Hematopoietic multipotent progenitor cell (in vitro differentiated cells): Measurements from ENCODE around the gene TP53BP1. TPM values are rescaled to one million over a fixed set of nuclear protein-coding genes. Genes with fewer than 3 reads are reported as not detected.

Experiments
- DNase-seq, 3 donors: peaks; one replicate each; pipeline ENCODE4 v3.0.0-alpha.2; 2011 to 2015; ENCODE audit warnings: low read depth in 2 of 3, low spot score in 2 of 3
- total RNA-seq: library from RNA; depleted of rRNA; stranded (reverse); fragments of >200 nt; gene quantifications from one replicate; pipeline ENCODE4 v1.2.3, GENCODE V29; 2012

TP53BP1 gene
- total RNA-seq, 1 donor = 41.7 TPM

GRCh38 chr15:43521419-43521818 is 28.5 kb upstream of the TP53BP1 start:
- DNase-seq = no peak

- no peak for DNase-seq
Measured at GRCh38 chr15:43520138-43520537, 27.2 kb upstream of the TP53BP1 start.

- DNase-seq = peak in 1 of 3 donors; percentile 38
Measured at GRCh38 chr15:43519196-43519595, 26.2 kb upstream of the TP53BP1 start.

- DNase-seq = peak in 2 of 3 donors; percentile 85 to 91
Measured at GRCh38 chr15:43518197-43518761, 25.3 kb upstream of the TP53BP1 start.

- peak in 2 of 3 donors; percentile 50 to 75 for DNase-seq
Measured at GRCh38 chr15:43517354-43518196, 24.6 kb upstream of the TP53BP1 start, which contains the start of gene MAP1A. TSS of gene MAP1A (plus strand) at chr15:43517608. CDS start at chr15:43521474, 3,866 bp downstream.

GRCh38 chr15:43516801-43517353 is 23.9 kb upstream of the TP53BP1 start:
- DNase-seq = no peak

- no peak for DNase-seq
Measured at GRCh38 chr15:43516185-43516584, 23.2 kb upstream of the TP53BP1 start.

GRCh38 chr15:43515741-43516140 is 22.8 kb upstream of the TP53BP1 start:
- DNase-seq = no peak

GRCh38 chr15:43514241-43515057 is 21.5 kb upstream of the TP53BP1 start:
- peak in 1 of 3 donors; percentile 60 for DNase-seq

- DNase-seq = no peak
Measured at GRCh38 chr15:43513550-43513949, 20.6 kb upstream of the TP53BP1 start.

GRCh38 chr15:43511012-43511885 is 18.3 kb upstream of the TP53BP1 start:
- peak in 1 of 3 donors; percentile 46 for DNase-seq

GRCh38 chr15:43510200-43511011 is 17.4 kb upstream of the TP53BP1 start:
- peak; percentile 89 to 98 (median 98) for DNase-seq

- no peak for DNase-seq
Measured at GRCh38 chr15:43509660-43510199, 16.8 kb upstream of the TP53BP1 start.

- no peak for DNase-seq
Measured at GRCh38 chr15:43508991-43509659, 16.2 kb upstream of the TP53BP1 start.

- no peak for DNase-seq
Measured at GRCh38 chr15:43508421-43508820, 15.5 kb upstream of the TP53BP1 start.

- DNase-seq = no peak
Measured at GRCh38 chr15:43505738-43506137, 12.8 kb upstream of the TP53BP1 start.

GRCh38 chr15:43499635-43500034 is 6.7 kb upstream of the TP53BP1 start:
- no peak for DNase-seq

GRCh38 chr15:43498990-43499389 is 6.0 kb upstream of the TP53BP1 start:
- DNase-seq = no peak
